Loucy (cell line): ENCODE measurements around the gene DLGAP4.

Source experiments
- H2AFZ ChIP-seq: fragments of 200-600 bp; sonication (generic); 2 replicates; pipeline ENCODE4 v1.6.0; 2016; ENCODE audit warnings: antibody characterized with exemption, mild to moderate bottlenecking, low read length, moderate library complexity
- H3F3A ChIP-seq: fragments of 200-600 bp; 2 replicates; pipeline ENCODE4 v1.6.0; 2016; ENCODE audit warnings: antibody characterized with exemption, low read depth, mild to moderate bottlenecking
- H3K27me3 ChIP-seq: fragments of 200-600 bp; sonication (generic); 2 replicates; pipeline ENCODE4 v1.6.1; 2014; ENCODE audit warnings: low read length, mild to moderate bottlenecking; ENCODE audit not compliant: insufficient read depth, poor library complexity, severe bottlenecking
- H3K36me3 ChIP-seq: fragments of 200-600 bp; sonication (generic); 2 replicates; pipeline ENCODE4 v1.6.1; 2016; ENCODE audit warnings: low read length; ENCODE audit not compliant: insufficient read depth
- H3K4me1 ChIP-seq: fragments of 200-600 bp; sonication (generic); 2 replicates; pipeline ENCODE4 v1.5.1; 2014; ENCODE audit warnings: low read length, mild to moderate bottlenecking; ENCODE audit not compliant: insufficient read depth, poor library complexity, severe bottlenecking
- H3K4me2 ChIP-seq: fragments of 200-600 bp; sonication (generic); 2 replicates; pipeline ENCODE4 v1.6.0; 2014; ENCODE audit warnings: antibody characterized with exemption, low read length, low read depth, mild to moderate bottlenecking; ENCODE audit not compliant: poor library complexity, severe bottlenecking
- H3K4me3 ChIP-seq: fragments of 200-600 bp; sonication (generic); 2 replicates; pipeline ENCODE4 v1.5.1; 2014; ENCODE audit warnings: low read length, mild to moderate bottlenecking, mixed read lengths; ENCODE audit not compliant: poor library complexity, severe bottlenecking
- H3K79me2 ChIP-seq: fragments of 200-600 bp; sonication (generic); 2 replicates; pipeline ENCODE4 v1.6.1; 2014; ENCODE audit warnings: low read length; ENCODE audit not compliant: insufficient read depth
- H3K9ac ChIP-seq: fragments of 200-600 bp; sonication (generic); 2 replicates; pipeline ENCODE4 v1.6.0; 2014; ENCODE audit warnings: mild to moderate bottlenecking, low read depth, low read length, moderate library complexity; ENCODE audit not compliant: poor library complexity, severe bottlenecking
- H3K9me2 ChIP-seq: fragments of 200-600 bp; sonication (generic); replicated peaks from 2 replicates; pipeline ENCODE4 v1.6.1; 2016; ENCODE audit warnings: low read depth, low read length, mixed read lengths
- H3K9me3 ChIP-seq: fragments of 200-600 bp; sonication (generic); 2 replicates; pipeline ENCODE4 v1.6.1; 2014; ENCODE audit warnings: mild to moderate bottlenecking, antibody characterized with exemption, low read length, low read depth; ENCODE audit not compliant: insufficient read depth
- H4K20me1 ChIP-seq: fragments of 200-600 bp; sonication (generic); 2 replicates; pipeline ENCODE4 v1.6.0; 2014; ENCODE audit warnings: antibody characterized with exemption, low read length, mild to moderate bottlenecking; ENCODE audit not compliant: insufficient read depth, poor library complexity, severe bottlenecking
- CTCF ChIP-seq: fragments of 200-600 bp; sonication (generic); conservative IDR thresholded peaks from 2 replicates; pipeline ENCODE4 v1.5.1; 2014; ENCODE audit warnings: mild to moderate bottlenecking, antibody characterized with exemption, low read length
- EZH2phosphoT487 ChIP-seq: fragments of 200-600 bp; IDR thresholded peaks from 2 replicates; pipeline ENCODE4 v1.6.1; 2018; ENCODE audit warnings: antibody characterized with exemption, mild to moderate bottlenecking, moderate library complexity, borderline replicate concordance

DLGAP4 gene

GRCh38 chr20:36304786-36305495, 1.2 kb upstream of the DLGAP4 start:
- H3K27me3 ChIP-seq = no peaks in the 10 kb centered on the region
- H4K20me1 ChIP-seq = no peaks in the 10 kb centered on the region

GRCh38 chr20:36306553-36307411, 643 bp downstream of the DLGAP4 start:
- Histone ChIP-seq H3K79me2 (no peaks in the 10 kb centered on the region), H3K9me3 (no peaks in the 10 kb centered on the region), H3K36me3 (no peaks in the 10 kb centered on the region), H3K9me2 (no peaks in the 10 kb centered on the region), H4K20me1 (no peaks in the 10 kb centered on the region), H3K4me3 (no peak overlapping the region), H3K4me1 (no peaks in the 10 kb centered on the region), H3K27me3 (no peaks in the 10 kb centered on the region), H2AFZ (no peak overlapping the region), H3K9ac (no peak overlapping the region), H3K4me2 (no peak overlapping the region), H3F3A (no peaks in the 10 kb centered on the region)
- TF ChIP-seq EZH2phosphoT487 (no peak), CTCF (no peak)

More at GRCh38 chr20:36304786-36305495, 1.2 kb upstream of the DLGAP4 start:
- Histone ChIP-seq H3K4me3 (no peak overlapping the region), H3K9me2 (no peaks in the 10 kb centered on the region), H3F3A (no peaks in the 10 kb centered on the region), H3K79me2 (no peaks in the 10 kb centered on the region), H3K36me3 (no peaks in the 10 kb centered on the region), H3K4me2 (no peak overlapping the region), H3K9ac (no peak overlapping the region), H3K9me3 (no peaks in the 10 kb centered on the region), H2AFZ (no peak overlapping the region), H3K4me1 (no peaks in the 10 kb centered on the region)
- TF ChIP-seq EZH2phosphoT487 (no peak), CTCF (no peak)

- Histone ChIP-seq H2AFZ (no peak overlapping the region), H3K4me2 (no peak overlapping the region), H3K9ac (no peak overlapping the region), H3K27me3 (no peaks in the 10 kb centered on the region), H3K79me2 (no peaks in the 10 kb centered on the region), H3K9me3 (no peaks in the 10 kb centered on the region), H3K9me2 (no peaks in the 10 kb centered on the region), H3K36me3 (no peaks in the 10 kb centered on the region), H4K20me1 (no peaks in the 10 kb centered on the region), H3K4me3 (no peak overlapping the region), H3F3A (no peaks in the 10 kb centered on the region), H3K4me1 (no peaks in the 10 kb centered on the region)
- TF ChIP-seq EZH2phosphoT487 = no peak
- TF ChIP-seq CTCF = no peak
Observed at GRCh38 chr20:36307412-36308325, 1.5 kb downstream of the DLGAP4 start.
